Gastrocnemius medialis (tissue), 4 donors: ENCODE results near the gene CCDC89. TPM values are rescaled to one million over a fixed set of nuclear protein-coding genes. Genes with fewer than 3 reads are reported as not detected.
"Not testable (repeated sequence)": the region's sequence is repeated elsewhere in the genome, so short reads cannot be mapped to it uniquely, and the experiment has no call there.

Source experiments
- ATAC-seq, 2 donors: fragments of 150-250 bp; one replicate each; pipeline ENCODE4 v1.9.1; 2016
- DNase-seq, 2 donors: peaks; one replicate each; pipeline ENCODE4 v3.0.0-alpha.2; 2019
- H3K27ac ChIP-seq, 4 donors: fragments of 200-600 bp; sonication (generic); 1 replicate in 1 of 4; 2 replicates in 3 of 4; pipeline ENCODE4 v1.5.1; 2016 to 2018; ENCODE audit warnings: mild to moderate bottlenecking in 2 of 4, moderate library complexity in 1 of 4
- H3K27me3 ChIP-seq, 3 donors: fragments of 200-600 bp; sonication (generic) in 2 of 3; 1 replicate in 1 of 3; 2 replicates in 2 of 3; pipeline versions ENCODE4 v1.5.1 to v1.6.0; 2016 to 2019; ENCODE audit warnings: mild to moderate bottlenecking in 1 of 3, moderate library complexity in 1 of 3
- H3K36me3 ChIP-seq, 2 donors: fragments of 200-600 bp; sonication (generic) in 1 of 2; one replicate each; pipeline ENCODE4 v1.5.1; 2017 to 2018
- H3K4me1 ChIP-seq, 2 donors: fragments of 200-600 bp; sonication (generic) in 1 of 2; one replicate each; pipeline ENCODE4 v1.5.1; 2016 to 2017; ENCODE audit warnings: mild to moderate bottlenecking in 2 of 2
- H3K4me3 ChIP-seq, 4 donors: fragments of 200-600 bp; sonication (generic) in 3 of 4; 1 replicate in 1 of 4; 2 replicates in 3 of 4; pipeline ENCODE4 v1.5.1; 2016 to 2019; ENCODE audit warnings: mild to moderate bottlenecking in 2 of 4
- H3K9me3 ChIP-seq, 3 donors: fragments of 200-600 bp; sonication (generic) in 2 of 3; 1 replicate in 1 of 3; 2 replicates in 2 of 3; pipeline ENCODE4 v1.5.1; 2016 to 2019
- CTCF ChIP-seq, 5 experiments: fragments of 450-650 bp in 3 of 5; fragments of 200-600 bp in 2 of 5; sonication (generic) in 2 of 5; IDR thresholded peaks in 4 of 5; conservative IDR thresholded peaks in 1 of 5; 1 replicate in 4 of 5; 2 replicates in 1 of 5; pipeline ENCODE4 v1.5.1; 2016 to 2019; ENCODE audit warnings: antibody characterized with exemption in 5 of 5, mild to moderate bottlenecking in 3 of 5, moderate library complexity in 3 of 5
- POLR2A ChIP-seq, 2 donors: fragments of 450-650 bp; IDR thresholded peaks; one replicate each; pipeline ENCODE4 v1.6.1; 2017; ENCODE audit warnings: antibody characterized with exemption in 2 of 2, mild to moderate bottlenecking in 2 of 2, moderate library complexity in 2 of 2
- in situ Hi-C, 4 donors: fragments of 200-750 bp; cut with MboI; loops; one replicate each; pipeline versions ENCODE4 v1.15.0 to v1.8.0; 2017; ENCODE audit warnings: low sequenced_read_pairs in 4 of 4
- intact Hi-C: fragments of 100-400 bp; cut with DNase I; formaldehyde crosslinking; loops from one replicate; pipeline ENCODE4 v1.15.1; 2023; ENCODE audit warnings: low total_unique reads
- total RNA-seq, 4 donors: library from RNA; depleted of rRNA; stranded (reverse); fragments of >200 nt; gene quantifications; one replicate each; pipeline versions ENCODE4 v1.1.0 to v1.2.3, GENCODE V29; 2016

The CCDC89 gene
- total RNA-seq, 4 donors from 2014 or later, result 0.29 TPM; not detected in 3

GRCh38 chr11:85663080-85663752 lies 22.8 kb downstream of the CCDC89 start:
- H3K27ac ChIP-seq, result peak overlapping the region; percentile 93 to 99 (median 98)
- no peak for DNase-seq
- H3K4me1 ChIP-seq, result peaks cover 49 to 58% of the 10 kb centered on the region in 2 donors

GRCh38 chr11:85661972-85662664 lies 23.9 kb downstream of the CCDC89 start:
- H3K27ac ChIP-seq, result peak overlapping the region in 3 of 4 donors; percentile 1 to 93 (median 45)

More at GRCh38 chr11:85663080-85663752, 22.8 kb downstream of the CCDC89 start:
- in situ Hi-C loops, result loop anchor here in 1 of 4 donors (25.0 kb wide), 1 partner anchor 374 kb away; no protein-coding TSS in a partner anchor
- ATAC-seq, result no peak
- TF ChIP-seq POLR2A (IDR thresholded peaks at IDR 0.05) (no peak), CTCF (IDR thresholded peaks at IDR 0.05 in 4 of 5, conservative IDR thresholded peaks at IDR 0.05 in 1 of 5) (no peak)
- peak overlapping the region; percentile 91 to 98 (median 97) for H3K4me3 ChIP-seq
- H3K36me3 ChIP-seq, result peaks cover 0 to 13% of the 10 kb centered on the region in 2 donors
- H3K9me3 ChIP-seq, result no peaks in the 10 kb centered on the region
- intact Hi-C loops, result loop anchor here (5.0 to 10.0 kb wide), 2 partner anchors 188 to 584 kb away; no protein-coding TSS in a partner anchor
- no peaks in the 10 kb centered on the region for H3K27me3 ChIP-seq

GRCh38 chr11:85658180-85658579 lies 27.8 kb downstream of the CCDC89 start:
- Histone ChIP-seq H3K9me3 (no peaks in the 10 kb centered on the region), H3K4me3 (no peak overlapping the region), H3K4me1 (peaks cover 60% of the 10 kb centered on the region in 2 donors), H3K27me3 (no peaks in the 10 kb centered on the region), H3K27ac (peak overlapping the region in 1 of 4 donors; percentile 45), H3K36me3 (peaks cover 0 to 39% of the 10 kb centered on the region in 2 donors)
- intact Hi-C loops (no loop called here), in situ Hi-C loops (loop anchor here in 1 of 4 donors (25.0 kb wide), 1 partner anchor 379 kb away; no protein-coding TSS in a partner anchor)
- no peak for ATAC-seq
- DNase-seq, result no peak
- TF ChIP-seq CTCF (IDR thresholded peaks at IDR 0.05 in 4 of 5, conservative IDR thresholded peaks at IDR 0.05 in 1 of 5), result no peak
- no peak for TF ChIP-seq POLR2A (IDR thresholded peaks at IDR 0.05)

More at GRCh38 chr11:85661972-85662664, 23.9 kb downstream of the CCDC89 start:
- in situ Hi-C loops, result loop anchor here in 1 of 4 donors (25.0 kb wide), 1 partner anchor 375 kb away; no protein-coding TSS in a partner anchor
- peaks cover 0 to 24% of the 10 kb centered on the region in 2 donors for H3K36me3 ChIP-seq
- H3K4me1 ChIP-seq, result peaks cover 60 to 68% of the 10 kb centered on the region in 2 donors
- H3K27me3 ChIP-seq, result no peaks in the 10 kb centered on the region
- TF ChIP-seq CTCF (IDR thresholded peaks at IDR 0.05 in 4 of 5, conservative IDR thresholded peaks at IDR 0.05 in 1 of 5), result no peak
- TF ChIP-seq POLR2A (IDR thresholded peaks at IDR 0.05), result no peak
- H3K4me3 ChIP-seq, result peak overlapping the region; percentile 91 to 98 (median 97)
- H3K9me3 ChIP-seq, result no peaks in the 10 kb centered on the region
- ATAC-seq (no peak), DNase-seq (no peak)
- intact Hi-C loops, result loop anchor here (5.0 to 10.0 kb wide), 2 partner anchors 187 to 585 kb away; no protein-coding TSS in a partner anchor

- DNase-seq (no peak), ATAC-seq (no peak)
- H3K4me1 ChIP-seq, result peaks cover 48 to 50% of the 10 kb centered on the region in 2 donors
- no peaks in the 10 kb centered on the region for H3K27me3 ChIP-seq
- H3K4me3 ChIP-seq, result no peak overlapping the region
- no peaks in the 10 kb centered on the region for H3K9me3 ChIP-seq
- H3K36me3 ChIP-seq, result peaks cover 0 to 34% of the 10 kb centered on the region in 2 donors
- in situ Hi-C loops (loop anchor here in 1 of 4 donors (25.0 kb wide), 1 partner anchor 381 kb away; no protein-coding TSS in a partner anchor), intact Hi-C loops (no loop called here)
- no peak overlapping the region for H3K27ac ChIP-seq
- TF ChIP-seq CTCF (IDR thresholded peaks at IDR 0.05 in 4 of 5, conservative IDR thresholded peaks at IDR 0.05 in 1 of 5), result no peak
- TF ChIP-seq POLR2A (IDR thresholded peaks at IDR 0.05), result no peak
Observed at GRCh38 chr11:85656777-85657176, 29.2 kb downstream of the CCDC89 start.

GRCh38 chr11:85654343-85654742 lies 31.7 kb downstream of the CCDC89 start:
- H3K4me3 ChIP-seq, H3K27ac ChIP-seq, H3K9me3 ChIP-seq, H3K27me3 ChIP-seq, ATAC-seq, DNase-seq, intact Hi-C loops: not testable (repeated sequence)
- H3K36me3 ChIP-seq, result peaks cover 0 to 34% of the 10 kb centered on the region in 2 donors
- in situ Hi-C loops, result loop anchor here in 1 of 4 donors (25.0 kb wide), 1 partner anchor 383 kb away; no protein-coding TSS in a partner anchor
- H3K4me1 ChIP-seq, result peaks cover 25% of the 10 kb centered on the region in 2 donors
